Osteocyte (in vitro differentiated cells): ENCODE data around the gene CDHR4. TPM values are rescaled to one million over a fixed set of nuclear protein-coding genes. Genes with fewer than 3 reads are reported as not detected.
A peak's percentile ranks its signal among the peaks of the same experiment; 100 is the strongest.

Source experiments
- DNase-seq: peaks from one replicate; pipeline ENCODE4 v3.0.0; 2021; ENCODE audit warnings: mixed read lengths; ENCODE audit not compliant: unreplicated experiment; ENCODE audit errors: extremely low spot score
- H3K27ac Mint-ChIP-seq: one replicate; pipeline ENCODE4 v1.8.0; 2021; ENCODE audit warnings: mild to moderate bottlenecking, mixed read lengths; ENCODE audit not compliant: unreplicated experiment
- H3K27me3 Mint-ChIP-seq: one replicate; pipeline ENCODE4 v1.8.0; 2021; ENCODE audit warnings: mixed read lengths; ENCODE audit not compliant: unreplicated experiment
- H3K36me3 Mint-ChIP-seq: one replicate; pipeline ENCODE4 v1.8.0; 2021; ENCODE audit warnings: mixed read lengths; ENCODE audit not compliant: unreplicated experiment
- H3K4me1 Mint-ChIP-seq: one replicate; pipeline ENCODE4 v1.8.0; 2021; ENCODE audit warnings: mixed read lengths; ENCODE audit not compliant: unreplicated experiment
- H3K4me3 Mint-ChIP-seq: one replicate; pipeline ENCODE4 v1.8.0; 2021; ENCODE audit warnings: mild to moderate bottlenecking, moderate library complexity, mixed read lengths; ENCODE audit not compliant: unreplicated experiment
- H3K9me3 Mint-ChIP-seq: one replicate; pipeline ENCODE4 v1.8.0; 2021; ENCODE audit warnings: mixed read lengths; ENCODE audit not compliant: unreplicated experiment
- total RNA-seq: library from RNA; stranded (reverse); gene quantifications from 2 replicates; pipeline ENCODE4 v1.2.1, GENCODE V29; 2021
- TF ChIP-seq, protein P1 (sequence below): fragments of 200-600 bp; sonication (generic); IDR thresholded peaks from 2 replicates; pipeline ENCODE4 v1.5.0; 2021; ENCODE audit warnings: antibody characterized with exemption, mild to moderate bottlenecking, moderate library complexity

The CDHR4 gene
- total RNA-seq, 1 donor from 2014 or later, result not detected

DNA sequence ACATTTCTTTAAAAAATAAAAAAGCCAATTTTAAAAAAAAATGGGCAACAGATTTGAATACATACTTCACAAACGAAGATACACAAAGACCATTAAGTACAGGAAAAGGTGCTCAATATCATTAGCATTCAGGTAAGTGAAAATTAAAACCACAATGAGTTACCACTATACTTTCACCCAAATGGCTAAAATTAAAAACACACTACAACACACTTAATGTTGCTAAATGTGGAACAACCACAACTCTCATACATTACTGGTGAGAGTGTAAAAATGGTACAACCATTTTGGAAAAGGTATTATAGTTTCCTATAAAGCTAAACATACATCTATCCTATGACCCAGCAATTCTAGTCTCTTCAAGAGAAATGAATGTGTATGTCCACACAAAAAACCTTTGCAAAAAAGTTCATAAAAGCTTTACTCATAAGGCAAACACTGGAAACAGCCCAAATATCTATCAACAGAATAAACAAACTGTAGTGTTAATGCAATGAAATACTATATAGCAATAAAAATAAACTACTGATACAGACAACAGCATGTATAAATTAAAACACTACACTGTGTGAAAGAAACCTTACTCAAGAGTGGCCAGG lies 28.2 kb downstream of the CDHR4 start:
- TF ChIP-seq, protein P1, sequence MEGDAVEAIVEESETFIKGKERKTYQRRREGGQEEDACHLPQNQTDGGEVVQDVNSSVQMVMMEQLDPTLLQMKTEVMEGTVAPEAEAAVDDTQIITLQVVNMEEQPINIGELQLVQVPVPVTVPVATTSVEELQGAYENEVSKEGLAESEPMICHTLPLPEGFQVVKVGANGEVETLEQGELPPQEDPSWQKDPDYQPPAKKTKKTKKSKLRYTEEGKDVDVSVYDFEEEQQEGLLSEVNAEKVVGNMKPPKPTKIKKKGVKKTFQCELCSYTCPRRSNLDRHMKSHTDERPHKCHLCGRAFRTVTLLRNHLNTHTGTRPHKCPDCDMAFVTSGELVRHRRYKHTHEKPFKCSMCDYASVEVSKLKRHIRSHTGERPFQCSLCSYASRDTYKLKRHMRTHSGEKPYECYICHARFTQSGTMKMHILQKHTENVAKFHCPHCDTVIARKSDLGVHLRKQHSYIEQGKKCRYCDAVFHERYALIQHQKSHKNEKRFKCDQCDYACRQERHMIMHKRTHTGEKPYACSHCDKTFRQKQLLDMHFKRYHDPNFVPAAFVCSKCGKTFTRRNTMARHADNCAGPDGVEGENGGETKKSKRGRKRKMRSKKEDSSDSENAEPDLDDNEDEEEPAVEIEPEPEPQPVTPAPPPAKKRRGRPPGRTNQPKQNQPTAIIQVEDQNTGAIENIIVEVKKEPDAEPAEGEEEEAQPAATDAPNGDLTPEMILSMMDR, result no peak
- Mint-ChIP-seq H3K27ac (no peak overlapping the region), H3K9me3 (no peaks in the 10 kb centered on the region), H3K27me3 (no peaks in the 10 kb centered on the region), H3K4me1 (peaks cover 14% of the 10 kb centered on the region), H3K4me3 (no peak overlapping the region), H3K36me3 (peaks cover 6% of the 10 kb centered on the region)
- no peak for DNase-seq

DNA sequence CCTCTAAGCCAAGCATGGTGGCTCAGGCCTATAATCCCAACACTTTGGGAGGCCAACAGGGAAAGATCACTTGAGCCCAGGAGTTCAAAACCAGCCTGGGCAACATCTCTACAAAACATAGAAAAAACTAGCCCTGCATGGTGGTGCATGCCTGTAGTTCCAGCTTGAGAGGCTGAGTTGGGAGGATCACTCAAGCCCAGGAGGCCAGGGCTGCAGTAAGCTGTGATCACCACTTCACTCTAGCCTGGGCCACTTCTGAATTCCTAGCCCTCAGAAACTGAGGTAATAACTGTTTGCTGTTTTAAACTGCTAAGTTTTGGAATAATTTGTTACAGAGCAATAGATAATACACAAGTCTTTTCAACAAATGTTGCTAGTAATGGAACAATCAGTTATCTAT lies 29.7 kb downstream of the CDHR4 start:
- DNase-seq, result no peak
- H3K4me3 Mint-ChIP-seq, result no peak overlapping the region
- H3K9me3 Mint-ChIP-seq, result no peaks in the 10 kb centered on the region
- H3K27me3 Mint-ChIP-seq, result no peaks in the 10 kb centered on the region
- no peak overlapping the region for H3K27ac Mint-ChIP-seq
- H3K4me1 Mint-ChIP-seq, result peaks cover 14% of the 10 kb centered on the region
- H3K36me3 Mint-ChIP-seq, result peaks cover 4% of the 10 kb centered on the region
- TF ChIP-seq, protein P1, result no peak

DNA sequence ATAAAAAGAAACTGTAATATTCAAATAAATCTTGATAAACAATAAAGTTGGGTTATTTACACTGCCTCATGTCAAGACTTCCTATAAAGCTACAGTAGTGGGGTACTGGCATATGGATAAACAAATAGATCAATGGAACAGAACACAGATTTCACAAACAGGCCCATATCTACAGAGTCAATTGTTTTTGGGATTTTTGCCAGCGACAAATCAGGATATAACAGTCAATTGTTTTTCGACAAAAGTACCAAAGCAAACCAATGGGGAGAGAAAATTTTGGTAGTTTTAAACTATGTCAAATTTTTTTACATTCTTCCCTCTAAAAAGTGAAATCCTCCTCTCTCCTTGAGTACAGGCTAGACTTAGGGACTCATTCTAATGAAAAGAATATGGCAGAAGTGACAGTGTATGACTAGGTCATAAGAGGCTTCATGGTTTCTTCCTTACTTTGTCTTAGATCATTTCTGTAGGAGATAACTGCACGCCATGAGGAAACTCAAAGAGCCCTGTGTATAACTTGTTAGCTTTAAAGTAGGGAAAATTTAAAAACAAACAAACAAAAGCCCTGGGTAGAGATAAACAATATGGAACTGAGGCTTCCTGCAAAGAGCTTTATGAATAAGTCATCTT lies 30.3 kb downstream of the CDHR4 start:
- H3K4me1 Mint-ChIP-seq, result peaks cover 14% of the 10 kb centered on the region
- peaks cover 8% of the 10 kb centered on the region for H3K36me3 Mint-ChIP-seq
- DNase-seq, result no peak
- no peak overlapping the region for H3K4me3 Mint-ChIP-seq
- no peak overlapping the region for H3K27ac Mint-ChIP-seq
- TF ChIP-seq, protein P1, result no peak
- no peaks in the 10 kb centered on the region for H3K27me3 Mint-ChIP-seq
- no peaks in the 10 kb centered on the region for H3K9me3 Mint-ChIP-seq

DNA sequence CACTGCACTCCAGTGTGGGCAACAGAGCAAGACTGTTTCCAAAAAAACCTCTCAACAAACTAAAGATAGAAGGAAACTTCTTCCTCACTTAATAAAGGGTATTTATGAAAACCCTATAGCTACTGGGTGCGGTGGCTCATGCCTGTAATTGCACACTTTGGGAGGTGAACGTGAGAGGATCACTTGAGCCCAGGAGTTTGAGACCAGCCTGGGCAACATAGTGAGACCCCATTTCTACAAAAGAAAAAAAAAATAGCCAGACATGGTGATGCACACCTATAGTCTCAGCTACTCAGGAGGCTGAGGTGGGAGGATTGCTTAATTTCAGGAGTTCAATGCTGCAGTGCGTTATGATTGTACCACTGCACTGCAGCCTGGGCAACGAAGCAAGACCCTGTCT lies 35.7 kb downstream of the CDHR4 start:
- H3K4me1 Mint-ChIP-seq, result no peaks in the 10 kb centered on the region
- no peaks in the 10 kb centered on the region for H3K9me3 Mint-ChIP-seq
- H3K27me3 Mint-ChIP-seq, result no peaks in the 10 kb centered on the region
- no peak overlapping the region for H3K4me3 Mint-ChIP-seq
- TF ChIP-seq, protein P1, result no peak
- peaks cover 7% of the 10 kb centered on the region for H3K36me3 Mint-ChIP-seq
- no peak overlapping the region for H3K27ac Mint-ChIP-seq
- no peak for DNase-seq

DNA sequence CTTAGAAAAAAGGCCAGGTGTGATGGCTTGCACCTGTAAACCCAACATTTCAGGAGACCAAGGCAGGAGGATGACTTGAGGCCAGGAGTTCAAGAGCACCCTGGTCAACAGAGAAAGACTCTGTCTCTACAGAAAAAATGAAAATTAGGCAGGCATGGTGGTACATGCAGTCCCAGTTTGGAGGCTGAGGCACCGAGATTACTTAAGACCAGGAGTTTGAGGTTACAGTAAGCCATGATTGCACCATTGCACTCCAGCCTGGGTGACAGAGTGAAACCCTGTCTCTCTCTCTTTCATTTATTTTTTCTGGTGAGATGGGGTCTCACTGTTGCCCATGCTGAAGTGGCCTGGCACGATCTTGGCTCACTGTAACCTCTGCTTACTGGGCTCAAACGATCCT lies 38.0 kb downstream of the CDHR4 start:
- Mint-ChIP-seq H3K4me1 (peaks cover 2% of the 10 kb centered on the region), H3K27ac (no peak overlapping the region), H3K36me3 (peaks cover 7% of the 10 kb centered on the region), H3K27me3 (no peaks in the 10 kb centered on the region), H3K9me3 (no peaks in the 10 kb centered on the region), H3K4me3 (no peak overlapping the region)
- TF ChIP-seq, protein P1, result no peak
- peak; percentile 25 for DNase-seq
